Astrocyte (in vitro differentiated cells and primary cell): ENCODE data around the gene ANKRD44. TPM values are rescaled to one million over a fixed set of nuclear protein-coding genes. Genes with fewer than 3 reads are reported as not detected.
A peak's percentile ranks its signal among the peaks of the same experiment; 100 is the strongest.

Source experiments
- DNase-seq: peaks from one replicate; pipeline ENCODE4 v3.0.0-alpha.2; 2010; ENCODE audit warnings: low read depth
- FAIRE-seq: peaks from 2 replicates; lab custom pipeline; 2011; peaks lifted over from hg19 to GRCh38; lab: Jason Lieb, UNC
- H2AFZ ChIP-seq: 2 replicates; pipeline ENCODE4 v1.6.0; 2012; ENCODE audit warnings: low read depth, low read length, inconsistent platforms
- H3K27ac ChIP-seq: 2 replicates; pipeline ENCODE4 v1.5.1; 2011; ENCODE audit warnings: low read depth, low read length, inconsistent platforms
- H3K27me3 ChIP-seq: 2 replicates; pipeline ENCODE4 v1.6.0; 2011; ENCODE audit warnings: low read length, inconsistent platforms; ENCODE audit not compliant: insufficient read depth
- H3K36me3 ChIP-seq: 2 replicates; pipeline ENCODE4 v1.5.1; 2011; ENCODE audit warnings: low read length, inconsistent platforms; ENCODE audit not compliant: insufficient read depth
- H3K4me1 ChIP-seq: 2 replicates; pipeline ENCODE4 v1.5.1; 2011; ENCODE audit warnings: low read length, inconsistent platforms; ENCODE audit not compliant: insufficient read depth
- H3K4me2 ChIP-seq: 2 replicates; pipeline ENCODE4 v1.6.0; 2012; ENCODE audit warnings: low read length, inconsistent platforms
- H3K4me3 ChIP-seq: 2 replicates; pipeline ENCODE4 v1.5.1; 2011; ENCODE audit warnings: low read depth, mild to moderate bottlenecking, low read length, inconsistent platforms; ENCODE audit not compliant: insufficient read depth
- H3K79me2 ChIP-seq: 2 replicates; pipeline ENCODE4 v1.6.0; 2012; ENCODE audit warnings: mild to moderate bottlenecking, low read length, inconsistent platforms; ENCODE audit not compliant: insufficient read depth
- H3K9ac ChIP-seq: 2 replicates; pipeline ENCODE4 v1.6.0; 2012; ENCODE audit warnings: mild to moderate bottlenecking, low read length, inconsistent platforms
- H3K9me3 ChIP-seq: 2 replicates; pipeline ENCODE4 v1.5.1; 2012; ENCODE audit warnings: low read depth, mild to moderate bottlenecking, low read length, inconsistent platforms; ENCODE audit not compliant: insufficient read depth
- H4K20me1 ChIP-seq: 2 replicates; pipeline ENCODE4 v1.6.0; 2012; ENCODE audit warnings: low read length, inconsistent platforms; ENCODE audit not compliant: insufficient read depth
- H3K27ac Mint-ChIP-seq: one replicate; pipeline ENCODE4 v1.8.0; 2021; ENCODE audit warnings: mild to moderate bottlenecking, mixed read lengths; ENCODE audit not compliant: unreplicated experiment
- H3K27me3 Mint-ChIP-seq: one replicate; pipeline ENCODE4 v1.8.0; 2021; ENCODE audit warnings: low read depth, mixed read lengths; ENCODE audit not compliant: unreplicated experiment
- H3K36me3 Mint-ChIP-seq: one replicate; pipeline ENCODE4 v1.8.0; 2021; ENCODE audit warnings: low read depth, mixed read lengths; ENCODE audit not compliant: unreplicated experiment
- H3K4me1 Mint-ChIP-seq: one replicate; pipeline ENCODE4 v1.8.0; 2021; ENCODE audit warnings: low read depth, mixed read lengths; ENCODE audit not compliant: unreplicated experiment
- H3K4me3 Mint-ChIP-seq: one replicate; pipeline ENCODE4 v1.8.0; 2021; ENCODE audit warnings: mild to moderate bottlenecking, moderate library complexity, mixed read lengths; ENCODE audit not compliant: unreplicated experiment
- H3K9me3 Mint-ChIP-seq: one replicate; pipeline ENCODE4 v1.8.0; 2021; ENCODE audit warnings: mild to moderate bottlenecking, mixed read lengths; ENCODE audit not compliant: unreplicated experiment
- EZH2 ChIP-seq: IDR thresholded peaks from 2 replicates; pipeline ENCODE4 v1.6.1; 2012; ENCODE audit warnings: mild to moderate bottlenecking, low read length, inconsistent platforms; ENCODE audit not compliant: insufficient read depth
- total RNA-seq: library from RNA; stranded (reverse); gene quantifications from 2 replicates; pipeline ENCODE4 v1.2.1, GENCODE V29; 2021
- TF ChIP-seq, protein P1 (sequence below): IDR thresholded peaks from 2 replicates; pipeline ENCODE4 v1.5.1; 2011; ENCODE audit warnings: low read depth, mild to moderate bottlenecking, inconsistent platforms, low read length, moderate library complexity; ENCODE audit not compliant: insufficient read depth

Gene ANKRD44
- total RNA-seq, 1 donor from 2014 or later = 7.2 TPM

DNA sequence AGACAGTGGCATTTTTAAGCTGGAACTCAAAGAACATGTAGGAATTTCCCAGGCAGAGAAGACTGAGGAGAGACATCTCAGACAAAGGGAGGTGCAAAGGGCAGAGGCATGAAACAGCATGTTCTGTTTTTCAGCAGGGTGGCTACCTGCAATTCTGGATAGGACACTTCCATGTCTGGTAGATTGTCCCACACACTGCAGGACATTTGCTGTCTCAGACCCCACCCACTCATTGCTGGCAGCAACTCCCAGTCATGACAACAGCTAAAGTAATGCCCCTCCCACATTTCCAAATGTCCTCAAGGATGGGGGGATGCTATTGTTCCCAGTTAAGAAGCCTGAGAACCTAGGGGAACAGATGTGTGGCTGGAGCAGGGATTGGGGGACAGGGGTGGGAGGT is 40.8 kb downstream of the ANKRD44 start:
- no peaks in the 10 kb centered on the region for H3K36me3 ChIP-seq
- H3K4me2 ChIP-seq = no peak overlapping the region
- peaks cover 3% of the 10 kb centered on the region for H3K4me1 Mint-ChIP-seq
- H3K27me3 Mint-ChIP-seq = no peaks in the 10 kb centered on the region
- no peaks in the 10 kb centered on the region for H4K20me1 ChIP-seq
- H3K9ac ChIP-seq = no peak overlapping the region
- FAIRE-seq (no peak), DNase-seq (no peak)
- no peaks in the 10 kb centered on the region for H3K27me3 ChIP-seq
- H3K9me3 Mint-ChIP-seq = no peaks in the 10 kb centered on the region
- H2AFZ ChIP-seq = no peak overlapping the region
- TF ChIP-seq, protein P1, sequence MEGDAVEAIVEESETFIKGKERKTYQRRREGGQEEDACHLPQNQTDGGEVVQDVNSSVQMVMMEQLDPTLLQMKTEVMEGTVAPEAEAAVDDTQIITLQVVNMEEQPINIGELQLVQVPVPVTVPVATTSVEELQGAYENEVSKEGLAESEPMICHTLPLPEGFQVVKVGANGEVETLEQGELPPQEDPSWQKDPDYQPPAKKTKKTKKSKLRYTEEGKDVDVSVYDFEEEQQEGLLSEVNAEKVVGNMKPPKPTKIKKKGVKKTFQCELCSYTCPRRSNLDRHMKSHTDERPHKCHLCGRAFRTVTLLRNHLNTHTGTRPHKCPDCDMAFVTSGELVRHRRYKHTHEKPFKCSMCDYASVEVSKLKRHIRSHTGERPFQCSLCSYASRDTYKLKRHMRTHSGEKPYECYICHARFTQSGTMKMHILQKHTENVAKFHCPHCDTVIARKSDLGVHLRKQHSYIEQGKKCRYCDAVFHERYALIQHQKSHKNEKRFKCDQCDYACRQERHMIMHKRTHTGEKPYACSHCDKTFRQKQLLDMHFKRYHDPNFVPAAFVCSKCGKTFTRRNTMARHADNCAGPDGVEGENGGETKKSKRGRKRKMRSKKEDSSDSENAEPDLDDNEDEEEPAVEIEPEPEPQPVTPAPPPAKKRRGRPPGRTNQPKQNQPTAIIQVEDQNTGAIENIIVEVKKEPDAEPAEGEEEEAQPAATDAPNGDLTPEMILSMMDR = no peak
- TF ChIP-seq EZH2 = no peak
- no peak overlapping the region for H3K27ac Mint-ChIP-seq
- no peak overlapping the region for H3K4me3 ChIP-seq
- no peaks in the 10 kb centered on the region for H3K9me3 ChIP-seq
- H3K4me1 ChIP-seq = no peaks in the 10 kb centered on the region
- no peaks in the 10 kb centered on the region for H3K36me3 Mint-ChIP-seq
- H3K4me3 Mint-ChIP-seq = no peak overlapping the region
- H3K79me2 ChIP-seq = no peaks in the 10 kb centered on the region
- H3K27ac ChIP-seq = no peak overlapping the region

DNA sequence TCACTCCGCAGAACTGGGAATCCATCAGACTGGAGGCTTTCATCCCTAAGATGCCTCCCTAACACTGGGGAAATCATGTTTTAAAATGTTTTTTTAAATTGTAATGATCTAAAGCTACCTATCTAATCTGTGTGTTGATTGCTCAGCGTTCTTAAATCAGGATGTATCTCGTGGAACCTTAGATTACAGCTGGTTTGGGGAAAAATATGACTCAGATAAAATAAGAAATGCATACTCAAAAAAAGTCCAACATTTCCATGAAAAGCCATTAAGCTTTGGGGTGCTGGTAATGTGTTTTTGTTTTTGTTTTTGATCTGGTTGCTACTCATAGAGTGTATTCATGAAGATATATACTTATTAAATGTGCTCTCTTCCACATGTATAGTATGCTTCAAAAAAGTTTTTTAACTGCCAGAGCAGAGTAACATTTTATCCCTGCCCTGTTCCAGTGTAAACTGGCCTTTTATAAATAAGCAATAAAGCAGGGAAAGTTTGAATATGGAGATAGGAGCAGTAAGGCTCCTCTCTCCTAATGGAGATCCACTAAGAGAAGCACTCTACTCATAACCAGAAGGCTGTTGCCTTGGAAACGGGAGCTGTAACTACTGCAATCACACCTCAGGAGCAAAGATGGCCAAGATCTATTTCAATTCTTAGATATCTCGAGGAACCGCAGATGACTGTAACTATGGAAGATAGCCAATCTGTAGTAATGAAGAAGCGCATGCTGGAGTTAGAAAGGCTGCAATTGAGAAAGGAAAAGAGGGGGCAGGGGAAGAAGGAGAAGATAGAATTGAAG is 41.6 kb downstream of the ANKRD44 start:
- no peaks in the 10 kb centered on the region for H3K79me2 ChIP-seq
- no peak overlapping the region for H3K4me3 ChIP-seq
- H3K9me3 ChIP-seq = no peaks in the 10 kb centered on the region
- no peak overlapping the region for H3K4me2 ChIP-seq
- DNase-seq (peak; percentile 60), FAIRE-seq (no peak)
- H3K27ac Mint-ChIP-seq = no peak overlapping the region
- no peaks in the 10 kb centered on the region for H3K36me3 Mint-ChIP-seq
- H3K9ac ChIP-seq = no peak overlapping the region
- no peak for TF ChIP-seq EZH2
- TF ChIP-seq, protein P1 = no peak
- H3K36me3 ChIP-seq = no peaks in the 10 kb centered on the region
- H3K4me1 ChIP-seq = no peaks in the 10 kb centered on the region
- H3K27me3 Mint-ChIP-seq = no peaks in the 10 kb centered on the region
- no peak overlapping the region for H3K4me3 Mint-ChIP-seq
- no peaks in the 10 kb centered on the region for H4K20me1 ChIP-seq
- no peak overlapping the region for H2AFZ ChIP-seq
- H3K27ac ChIP-seq = no peak overlapping the region
- H3K4me1 Mint-ChIP-seq = peaks cover 3% of the 10 kb centered on the region
- H3K9me3 Mint-ChIP-seq = no peaks in the 10 kb centered on the region
- no peaks in the 10 kb centered on the region for H3K27me3 ChIP-seq

DNA sequence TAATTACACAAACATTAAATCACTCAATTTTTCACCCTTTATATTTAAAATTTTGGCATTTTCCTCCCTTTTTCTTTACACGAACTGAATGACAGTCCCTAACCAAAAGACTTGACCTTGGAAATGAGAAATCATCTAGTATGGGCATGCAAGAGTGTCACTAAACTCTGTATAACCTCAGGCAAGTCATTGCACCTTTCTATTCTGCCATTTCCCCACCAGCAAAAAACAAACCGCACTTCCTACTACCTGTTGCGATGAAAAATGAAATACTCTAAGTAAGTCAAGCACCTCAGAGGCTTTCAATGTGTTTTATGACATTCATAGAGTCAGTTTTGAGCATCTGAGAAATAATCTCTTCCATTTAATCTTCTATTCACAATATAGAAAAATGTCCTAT is 44.1 kb downstream of the ANKRD44 start:
- Mint-ChIP-seq H3K36me3 (no peaks in the 10 kb centered on the region), H3K9me3 (no peaks in the 10 kb centered on the region), H3K27ac (no peak overlapping the region), H3K4me1 (peaks cover 3% of the 10 kb centered on the region), H3K4me3 (no peak overlapping the region), H3K27me3 (no peaks in the 10 kb centered on the region)
- Histone ChIP-seq H2AFZ (no peak overlapping the region), H3K9ac (no peak overlapping the region), H3K36me3 (no peaks in the 10 kb centered on the region), H3K4me2 (no peak overlapping the region), H3K27ac (no peak overlapping the region), H3K9me3 (no peaks in the 10 kb centered on the region), H3K79me2 (no peaks in the 10 kb centered on the region), H3K4me1 (no peaks in the 10 kb centered on the region), H3K27me3 (no peaks in the 10 kb centered on the region), H4K20me1 (no peaks in the 10 kb centered on the region), H3K4me3 (no peak overlapping the region)
- DNase-seq = no peak
- FAIRE-seq = no peak
- TF ChIP-seq EZH2 = no peak
- TF ChIP-seq, protein P1 = no peak
